Measurements from ENCODE around the gene ARHGEF9.
"Not testable (repeated sequence)": the region's sequence is repeated elsewhere in the genome, so short reads cannot be mapped to it uniquely, and the experiment has no call there.

ARHGEF9 gene

DNA sequence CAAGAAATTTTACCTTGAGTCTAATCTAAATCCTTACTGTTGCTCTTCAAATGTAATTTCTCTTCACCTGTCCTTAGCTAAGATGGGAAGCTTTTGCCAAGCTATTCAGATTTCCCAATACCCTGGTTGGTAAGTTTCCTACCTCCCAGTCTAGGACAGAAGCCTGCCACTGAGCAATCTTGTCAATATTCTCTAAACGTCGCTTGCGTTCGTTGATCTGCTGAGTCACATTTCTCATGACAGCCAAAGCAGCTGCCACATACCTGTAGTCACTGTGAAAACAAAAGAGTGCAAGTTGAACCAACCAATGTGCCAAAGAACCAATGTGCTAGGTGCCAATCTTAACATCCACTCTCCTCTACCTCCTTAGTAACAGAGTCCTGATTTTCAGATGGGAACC lies 111.1 kb downstream of the ARHGEF9 start:
- no peak for DNase-seq (ENCODE audit: extremely low spot score, insufficient read length, low read depth)
- no peak for FAIRE-seq

DNA sequence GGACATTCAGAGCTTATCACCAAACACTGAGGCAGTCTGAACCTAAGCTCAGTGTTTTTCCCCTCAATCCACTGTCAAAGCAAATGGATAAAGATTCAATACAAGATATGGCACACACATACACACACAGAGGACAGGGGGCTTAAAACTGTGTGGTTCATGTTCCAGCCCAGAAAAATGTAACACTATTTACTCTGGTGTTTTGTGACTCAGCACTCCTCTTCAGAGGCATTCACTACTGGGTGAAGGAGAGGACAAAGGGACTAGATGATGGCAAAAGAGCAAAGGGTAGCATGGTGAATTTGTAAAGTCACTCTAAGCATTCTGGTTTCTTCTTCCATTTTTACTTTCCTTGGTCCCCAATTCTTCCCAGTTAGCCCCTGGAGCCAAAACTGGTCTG lies 120.3 kb downstream of the ARHGEF9 start:
- FAIRE-seq (no peak), DNase-seq (ENCODE audit: extremely low spot score, insufficient read length, low read depth) (no peak)

DNA sequence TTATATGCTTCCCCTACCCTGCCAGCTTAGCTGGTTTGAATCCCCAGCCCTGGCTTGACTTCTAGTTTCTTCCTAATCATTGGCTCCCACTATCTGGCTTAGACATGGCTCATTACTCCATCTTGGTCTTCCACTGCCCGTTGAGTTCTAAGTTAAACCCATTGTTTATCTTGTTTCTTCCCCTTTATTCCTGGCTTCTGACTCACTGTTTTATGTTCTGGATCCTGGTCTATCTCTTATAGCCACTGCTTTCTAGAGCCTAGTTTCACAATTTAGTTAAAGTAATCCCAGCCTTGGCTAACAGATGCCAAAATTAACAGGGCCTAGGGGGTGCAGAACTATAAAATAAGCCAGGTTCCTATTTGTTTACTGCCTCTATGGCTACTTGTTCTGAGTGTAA lies 120.9 kb downstream of the ARHGEF9 start:
- no peak for DNase-seq (ENCODE audit: extremely low spot score, insufficient read length, low read depth)

GRCh38 chrX:63661676-63662075 lies 123.3 kb downstream of the ARHGEF9 start:
- DNase-seq (ENCODE audit: extremely low spot score, insufficient read length, low read depth) (no peak), FAIRE-seq (no peak)

More for the DNA sequence above, 120.9 kb downstream of the ARHGEF9 start:
- peak; percentile 49 for FAIRE-seq

- FAIRE-seq (no peak), DNase-seq (ENCODE audit: extremely low spot score, insufficient read length, low read depth) (no peak)
Observed at GRCh38 chrX:63658920-63659319, 126.1 kb downstream of the ARHGEF9 start.

DNA sequence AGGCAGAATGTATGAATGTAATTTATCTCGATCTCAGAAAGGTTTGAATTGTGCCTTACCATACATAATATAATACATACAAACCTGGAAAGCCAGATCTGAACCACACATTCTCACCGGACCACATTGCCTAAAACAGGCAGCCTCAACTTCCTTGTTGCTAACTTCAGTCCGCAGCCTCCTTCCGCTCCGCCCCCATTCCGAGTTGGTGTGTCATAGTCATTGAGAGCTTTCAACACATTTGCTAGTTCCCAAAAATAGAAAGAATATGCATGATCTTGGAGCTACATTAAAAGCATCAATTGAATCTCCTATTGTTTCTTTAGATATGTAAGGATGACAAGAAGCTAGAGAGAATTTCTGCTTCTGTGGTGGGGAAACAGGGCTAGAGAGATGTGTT lies 127.2 kb downstream of the ARHGEF9 start:
- FAIRE-seq (no peak), DNase-seq (ENCODE audit: extremely low spot score, insufficient read length, low read depth) (no peak)

GRCh38 chrX:63656871-63657580 lies 128.0 kb downstream of the ARHGEF9 start:
- FAIRE-seq (no peak), DNase-seq (ENCODE audit: extremely low spot score, insufficient read length, low read depth) (no peak)

GRCh38 chrX:63652086-63652765 lies 132.8 kb downstream of the ARHGEF9 start:
- DNase-seq (ENCODE audit: extremely low spot score, insufficient read length, low read depth) (no peak), FAIRE-seq (no peak)

DNA sequence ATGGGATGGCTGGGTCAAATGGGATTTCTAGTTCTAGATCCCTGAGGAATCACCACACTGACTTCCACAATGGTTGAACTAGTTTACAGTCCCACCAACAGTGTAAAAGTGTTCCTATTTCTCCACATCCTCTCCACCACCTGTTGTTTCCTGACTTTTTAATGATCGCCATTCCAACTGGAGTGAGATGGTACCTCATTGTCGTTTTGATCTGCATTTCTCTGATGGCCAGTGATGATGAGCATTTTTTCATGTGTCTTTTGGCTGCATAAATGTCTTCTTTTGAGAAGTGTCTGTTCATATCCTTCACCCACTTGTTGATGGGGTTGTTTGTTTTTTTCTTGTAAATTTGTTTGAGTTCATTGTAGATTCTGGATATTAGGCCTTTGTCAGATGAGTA lies 139.3 kb downstream of the ARHGEF9 start:
- FAIRE-seq; DNase-seq (ENCODE audit: extremely low spot score, insufficient read length, low read depth): not testable (repeated sequence)

DNA sequence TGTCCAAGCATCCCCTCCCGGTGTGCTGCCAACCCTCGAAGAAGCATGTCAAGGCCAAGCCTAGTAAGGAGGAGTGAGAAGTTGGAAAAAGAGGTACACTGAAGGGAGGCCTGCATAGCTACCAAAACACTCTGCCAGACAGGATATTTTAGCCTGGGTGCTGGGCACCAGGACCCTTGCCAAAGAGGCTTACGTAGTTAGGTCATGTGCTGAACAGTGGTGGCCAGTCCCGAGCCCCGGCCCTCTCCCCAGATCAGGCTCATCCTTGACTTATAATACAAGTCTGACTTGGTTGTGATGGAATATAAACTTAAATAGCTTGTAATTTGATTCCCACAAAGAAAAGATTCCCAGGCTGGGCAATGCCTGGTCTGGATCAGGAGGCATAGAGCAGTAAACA lies 149.3 kb downstream of the ARHGEF9 start:
- no peak for DNase-seq (ENCODE audit: extremely low spot score, insufficient read length, low read depth)
- no peak for FAIRE-seq

GRCh38 chrX:63613531-63614028 lies 171.4 kb downstream of the ARHGEF9 start:
- DNase-seq (ENCODE audit: extremely low spot score, insufficient read length, low read depth) (no peak), FAIRE-seq (no peak)

GRCh38 chrX:63585936-63586335 lies 199.1 kb downstream of the ARHGEF9 start:
- DNase-seq (ENCODE audit: extremely low spot score, insufficient read length, low read depth) (no peak), FAIRE-seq (no peak)

Data from GM18507 (cell line).